GM12878 (cell line): ENCODE measurements around the gene FHOD3. TPM values are rescaled to one million over a fixed set of nuclear protein-coding genes. Genes with fewer than 3 reads are reported as not detected.

Experiments used
- ATF3 ChIP-seq: IDR thresholded peaks from 2 replicates; pipeline ENCODE4 v1.6.1; 2011; ENCODE audit warnings: low read depth, mild to moderate bottlenecking, low read length, moderate library complexity, borderline replicate concordance; ENCODE audit errors: extremely low read depth
- BCL11A ChIP-seq: IDR thresholded peaks from 2 replicates; pipeline ENCODE4 v1.6.1; 2011; ENCODE audit warnings: low read depth, low read length
- CHD1 ChIP-seq: IDR thresholded peaks from 2 replicates; pipeline ENCODE4 v1.6.1; 2012; ENCODE audit warnings: low read depth, low read length, improper control_type of control experiment
- CTCF ChIP-seq, 3 experiments: IDR thresholded peaks in 2 of 3; conservative IDR thresholded peaks in 1 of 3; 2 replicates each; pipeline ENCODE4 v1.5.1; 2011; ENCODE audit warnings: low read depth in 3 of 3, low read length in 3 of 3, mild to moderate bottlenecking in 3 of 3, control low read depth in 2 of 3, moderate library complexity in 2 of 3, inconsistent platforms in 1 of 3, mixed read lengths in 1 of 3; ENCODE audit not compliant: control insufficient read depth in 2 of 3, insufficient read depth in 1 of 3; ENCODE audit errors: extremely low read depth in 1 of 3
- HDAC2 ChIP-seq: fragments of 200-600 bp; sonication (generic); IDR thresholded peaks from 2 replicates; pipeline ENCODE4 v1.6.1; 2017
- IKZF2 ChIP-seq, 2 experiments: fragments of 450-650 bp; IDR thresholded peaks; 2 replicates each; pipeline ENCODE4 v1.6.1; 2017; ENCODE audit warnings: mild to moderate bottlenecking in 2 of 2, moderate library complexity in 2 of 2
- MAX ChIP-seq: IDR thresholded peaks from 2 replicates; pipeline ENCODE4 v1.6.1; 2012; ENCODE audit warnings: low read depth, low read length, improper control_type of control experiment
- MEF2A ChIP-seq: IDR thresholded peaks from 2 replicates; pipeline ENCODE4 v1.6.1; 2011; ENCODE audit warnings: low read depth, mild to moderate bottlenecking, low read length, moderate library complexity; ENCODE audit not compliant: insufficient read depth
- MYC ChIP-seq: IDR thresholded peaks from 2 replicates; pipeline ENCODE4 v1.6.1; 2011; ENCODE audit warnings: mild to moderate bottlenecking, low read length, moderate library complexity, inconsistent platforms; ENCODE audit not compliant: insufficient read depth, insufficient replicate concordance, insufficient read length, severe bottlenecking
- RELB ChIP-seq: fragments of 450-650 bp; IDR thresholded peaks from 2 replicates; pipeline ENCODE4 v1.6.1; 2017; ENCODE audit warnings: low read depth, mild to moderate bottlenecking, moderate library complexity
- SP1 ChIP-seq: IDR thresholded peaks from one replicate; pipeline ENCODE4 v1.6.1; 2011; ENCODE audit warnings: low read depth, low read length
- TCF3 ChIP-seq: IDR thresholded peaks from 2 replicates; pipeline ENCODE4 v1.6.1; 2012; ENCODE audit warnings: low read depth, mild to moderate bottlenecking, low read length, borderline replicate concordance; ENCODE audit not compliant: insufficient read depth
- ZBTB40 ChIP-seq: fragments of 450-650 bp; IDR thresholded peaks from 2 replicates; pipeline ENCODE4 v1.6.1; 2016; ENCODE audit warnings: mild to moderate bottlenecking, moderate library complexity, borderline replicate concordance
- ZNF24 ChIP-seq: fragments of 450-650 bp; IDR thresholded peaks from 2 replicates; pipeline ENCODE4 v1.6.1; 2017; ENCODE audit warnings: antibody characterized with exemption, mild to moderate bottlenecking
- ZNF622 ChIP-seq: fragments of 450-650 bp; IDR thresholded peaks from 2 replicates; pipeline ENCODE4 v1.6.1; 2017; ENCODE audit warnings: mild to moderate bottlenecking, inconsistent platforms
- ZNF687 ChIP-seq: fragments of 450-650 bp; IDR thresholded peaks from 2 replicates; pipeline ENCODE4 v1.6.1; 2017; ENCODE audit warnings: mild to moderate bottlenecking, moderate library complexity
- ZZZ3 ChIP-seq: IDR thresholded peaks from 2 replicates; pipeline ENCODE4 v1.6.1; 2011; ENCODE audit warnings: low read depth; ENCODE audit not compliant: control insufficient read depth, insufficient read length
- polyA plus RNA-seq, 11 experiments: library from polyadenylated mRNA; depleted of rRNA in 4 of 11; unstranded in 6 of 11; stranded (reverse) in 5 of 11; fragments of >200 nt; fragmentation: Nextera tagmentation in 4 of 11; fragmentation: Illumina TruSeq in 1 of 11; extraction: Ambion mirVana in 4 of 11; extraction: Trizol in 1 of 11; gene quantifications; 1 replicate in 1 of 11; 2 replicates in 10 of 11; pipeline versions ENCODE4 v1.2.1 to v1.2.3, GENCODE V29; 2011 to 2016; ENCODE audit warnings: inconsistent platforms in 2 of 11, missing spikeins in 2 of 11, low read depth in 1 of 11
- total RNA-seq, 4 experiments: library from RNA; depleted of rRNA in 3 of 4; stranded (reverse); fragments of >200 nt in 3 of 4; fragmentation: Illumina TruSeq in 1 of 4; extraction: Trizol in 1 of 4; gene quantifications; 2 replicates each; pipeline versions ENCODE4 v1.2.1 to v1.2.3, GENCODE V29; 2013 to 2021

FHOD3 gene
- total and polyA plus RNA-seq, 10 of the 15 experiments (the other 5 are each of a cell fraction or from before 2014, with no cell fraction given), result 0.77 to 26.7 (median 10.4) TPM

GRCh38 chr18:36375118-36375517 lies 77.6 kb downstream of the FHOD3 start (continued):
- TF ChIP-seq CTCF (IDR thresholded peaks at IDR 0.05 in 2 of 3, conservative IDR thresholded peaks at IDR 0.05 in 1 of 3; ENCODE audit: control insufficient read depth in 2 of 3, extremely low read depth in 1 of 3, insufficient read depth in 1 of 3, low read depth in 3 of 3, low read length in 3 of 3), result no peak
- peak; percentile 85 to 87 for TF ChIP-seq IKZF2 (IDR thresholded peaks at IDR 0.05)
- TF ChIP-seq CHD1, result no peak
- TF ChIP-seq ATF3, result no peak
- TF ChIP-seq MEF2A, result no peak
- no peak for TF ChIP-seq MAX
- TF ChIP-seq TCF3, result no peak
- no peak for TF ChIP-seq ZBTB40
- TF ChIP-seq ZNF24, result 0 out of 2 replicates have a peak, but pooled peaks have one; percentile 12
- no peak for TF ChIP-seq BCL11A
- no peak for TF ChIP-seq MYC
- no peak for TF ChIP-seq ZZZ3
- TF ChIP-seq RELB, result peak; percentile 84
- TF ChIP-seq ZNF622, result no peak
- peak; percentile 67; the same call in 1 of the 2 replicates for TF ChIP-seq ZNF687
- no peak for TF ChIP-seq HDAC2
- TF ChIP-seq SP1, result no peak
